BLaER1 (cell line): ENCODE measurements around the gene TLL2.

Source experiments
- H3K27ac ChIP-seq: shearing (Covaris generic); formaldehyde crosslinking; 2 replicates; pipeline ENCODE4 v1.8.1; 2022
- H3K27me3 ChIP-seq: shearing (Covaris generic); formaldehyde crosslinking; 2 replicates; pipeline ENCODE4 v1.8.1; 2022
- H3K36me3 ChIP-seq: shearing (Covaris generic); formaldehyde crosslinking; 2 replicates; pipeline ENCODE4 v1.8.1; 2022
- H3K4me1 ChIP-seq: shearing (Covaris generic); formaldehyde crosslinking; 2 replicates; pipeline ENCODE4 v1.8.1; 2022
- H3K4me2 ChIP-seq: shearing (Covaris generic); formaldehyde crosslinking; 2 replicates; pipeline ENCODE4 v1.8.1; 2022
- H3K4me3 ChIP-seq: shearing (Covaris generic); formaldehyde crosslinking; 2 replicates; pipeline ENCODE4 v1.8.1; 2022
- H3K9ac ChIP-seq: shearing (Covaris generic); formaldehyde crosslinking; 2 replicates; pipeline ENCODE4 v1.8.1; 2022
- H3K9me3 ChIP-seq: shearing (Covaris generic); formaldehyde crosslinking; 2 replicates; pipeline ENCODE4 v1.8.1; 2022
- H4K20me1 ChIP-seq: shearing (Covaris generic); formaldehyde crosslinking; 2 replicates; pipeline ENCODE4 v1.8.1; 2022
- Cebpa-rat ChIP-seq: shearing (Covaris generic); IDR thresholded peaks from 2 replicates; pipeline ENCODE4 v1.8.1; 2022

TLL2 gene

GRCh38 chr10:96319754-96320474 lies 193.8 kb downstream of the TLL2 start:
- Histone ChIP-seq H3K4me2 (no peak overlapping the region), H3K36me3 (peaks cover 100% of the 10 kb centered on the region), H3K9me3 (no peaks in the 10 kb centered on the region), H4K20me1 (peaks cover 100% of the 10 kb centered on the region), H3K27ac (no peak overlapping the region), H3K4me1 (peaks cover 76% of the 10 kb centered on the region), H3K27me3 (no peaks in the 10 kb centered on the region), H3K4me3 (no peak overlapping the region), H3K9ac (no peak overlapping the region)
- TF ChIP-seq Cebpa-rat: no peak

GRCh38 chr10:96317067-96317833 lies 196.5 kb downstream of the TLL2 start:
- Histone ChIP-seq H3K36me3 (peaks cover 100% of the 10 kb centered on the region), H3K27ac (no peak overlapping the region), H3K27me3 (no peaks in the 10 kb centered on the region), H3K4me3 (no peak overlapping the region), H3K9me3 (no peaks in the 10 kb centered on the region), H3K9ac (no peak overlapping the region), H4K20me1 (peaks cover 100% of the 10 kb centered on the region), H3K4me2 (0 out of 2 replicates have a peak overlapping the region, but pooled peaks have one; percentile 38), H3K4me1 (peaks cover 92% of the 10 kb centered on the region)
- no peak for TF ChIP-seq Cebpa-rat
